WTC11 (cell line): ENCODE results near the gene SPTLC2. TPM values are rescaled to one million over a fixed set of nuclear protein-coding genes. Genes with fewer than 3 reads are reported as not detected.

Source experiments
- ATAC-seq: fragments of 200-7000 bp; cut with Tn5 transposase; 2 replicates; pipeline ENCODE4 v1.10.0; 2021; ENCODE audit warnings: mild to moderate bottlenecking, moderate library complexity
- CTCF ChIA-PET: fragments of 300-600 bp; sonication (Branson Sonifier 250); formaldehyde crosslinking; loops from one replicate; lab custom pipeline; 2021; ENCODE audit warnings: antibody characterized with exemption; lab: Charles Lee
- POLR2A ChIA-PET: fragments of 350-600 bp; sonication (Branson Sonifier 250); formaldehyde crosslinking; loops from one replicate; lab custom pipeline; 2021; ENCODE audit warnings: antibody characterized with exemption; lab: Charles Lee
- DNase-seq: peaks from one replicate; pipeline ENCODE4 v3.0.0; 2021; ENCODE audit warnings: low spot score
- H3K27ac Mint-ChIP-seq: 2 replicates; pipeline ENCODE4 v1.8.0; 2021; ENCODE audit warnings: mixed read lengths
- H3K27me3 Mint-ChIP-seq: 2 replicates; pipeline ENCODE4 v1.8.0; 2021; ENCODE audit warnings: low read depth, mild to moderate bottlenecking, moderate library complexity, mixed read lengths
- H3K36me3 Mint-ChIP-seq: 2 replicates; pipeline ENCODE4 v1.8.0; 2021; ENCODE audit warnings: mixed read lengths
- H3K4me1 Mint-ChIP-seq: 2 replicates; pipeline ENCODE4 v1.8.0; 2022; ENCODE audit warnings: mixed read lengths
- H3K4me3 Mint-ChIP-seq: 2 replicates; pipeline ENCODE4 v1.8.0; 2021; ENCODE audit warnings: mild to moderate bottlenecking, moderate library complexity, mixed read lengths
- H3K9me3 Mint-ChIP-seq: 2 replicates; pipeline ENCODE4 v1.8.0; 2021; ENCODE audit warnings: mixed read lengths
- ATF1 ChIP-seq: sonication (generic); formaldehyde crosslinking; IDR thresholded peaks from 2 replicates; pipeline ENCODE4 v1.8.1; 2023; ENCODE audit warnings: mild to moderate bottlenecking, moderate library complexity, missing genetic modification reagents
- ATF6 ChIP-seq: sonication (generic); formaldehyde crosslinking; IDR thresholded peaks from 2 replicates; pipeline ENCODE4 v1.8.1; 2023; ENCODE audit warnings: mild to moderate bottlenecking, missing genetic modification reagents
- CBFB ChIP-seq: sonication (generic); formaldehyde crosslinking; IDR thresholded peaks from 2 replicates; pipeline ENCODE4 v1.8.1; 2022; ENCODE audit warnings: mild to moderate bottlenecking, low read depth, missing genetic modification reagents
- FOXP1 ChIP-seq: sonication (generic); formaldehyde crosslinking; IDR thresholded peaks from 2 replicates; pipeline ENCODE4 v1.8.0; 2022; ENCODE audit warnings: missing genetic modification reagents, mild to moderate bottlenecking, moderate library complexity, borderline replicate concordance
- HMGA2 ChIP-seq: fragments of 250-450 bp; sonication (Bioruptor Pico); IDR thresholded peaks from 2 replicates; pipeline ENCODE4 v1.4.0; 2021; ENCODE audit warnings: mild to moderate bottlenecking, moderate library complexity
- JAZF1 ChIP-seq: fragments of 250-450 bp; sonication (Bioruptor Pico); IDR thresholded peaks from 2 replicates; pipeline ENCODE4 v1.9.0; 2021; ENCODE audit warnings: moderate library complexity, mild to moderate bottlenecking, inconsistent platforms
- KAT7 ChIP-seq: sonication (generic); formaldehyde crosslinking; IDR thresholded peaks from 2 replicates; pipeline ENCODE4 v1.8.1; 2023; ENCODE audit warnings: missing genetic modification reagents, mild to moderate bottlenecking, borderline replicate concordance
- NFYB ChIP-seq: sonication (generic); formaldehyde crosslinking; conservative IDR thresholded peaks from 2 replicates; pipeline ENCODE4 v1.8.0; 2022; ENCODE audit warnings: low read depth, missing genetic modification reagents
- PRDM15 ChIP-seq: sonication (generic); formaldehyde crosslinking; IDR thresholded peaks from 2 replicates; pipeline ENCODE4 v1.8.0; 2022; ENCODE audit warnings: missing genetic modification reagents
- SMAD4 ChIP-seq: sonication (generic); formaldehyde crosslinking; IDR thresholded peaks from 2 replicates; pipeline ENCODE4 v1.8.0; 2022; ENCODE audit warnings: mild to moderate bottlenecking, missing genetic modification reagents
- TP53 ChIP-seq: sonication (generic); formaldehyde crosslinking; IDR thresholded peaks from 2 replicates; pipeline ENCODE4 v1.8.1; 2023; ENCODE audit warnings: mild to moderate bottlenecking, missing genetic modification reagents
- ZNF138 ChIP-seq: sonication (generic); formaldehyde crosslinking; conservative IDR thresholded peaks from 2 replicates; pipeline ENCODE4 v1.8.1; 2022; ENCODE audit warnings: mild to moderate bottlenecking, moderate library complexity, missing genetic modification reagents
- ZNF671 ChIP-seq: fragments of 250-450 bp; sonication (Bioruptor Pico); IDR thresholded peaks from 2 replicates; pipeline ENCODE4 v1.8.0; 2021; ENCODE audit warnings: mild to moderate bottlenecking
- total RNA-seq: library from RNA; stranded (reverse); gene quantifications from 3 replicates; pipeline ENCODE4 v1.2.3, GENCODE V29; 2021
- TF ChIP-seq, protein P1 (sequence below): sonication (generic); formaldehyde crosslinking; IDR thresholded peaks from 2 replicates; pipeline ENCODE4 v1.8.1; 2023; ENCODE audit warnings: mild to moderate bottlenecking, missing genetic modification reagents, moderate library complexity
- TF ChIP-seq, protein P2 (sequence below): sonication (generic); formaldehyde crosslinking; IDR thresholded peaks from 2 replicates; pipeline ENCODE4 v1.8.1; 2023; ENCODE audit warnings: mild to moderate bottlenecking, missing genetic modification reagents
- TF ChIP-seq, protein P3 (sequence below): sonication (generic); formaldehyde crosslinking; IDR thresholded peaks from 2 replicates; pipeline ENCODE4 v1.8.0; 2022; ENCODE audit warnings: mild to moderate bottlenecking, missing genetic modification reagents
- TF ChIP-seq, protein P4 (sequence below): sonication (generic); formaldehyde crosslinking; IDR thresholded peaks from 2 replicates; pipeline ENCODE4 v1.8.0; 2022; ENCODE audit warnings: mild to moderate bottlenecking, missing genetic modification reagents
- TF ChIP-seq, protein P5 (sequence below): sonication (generic); formaldehyde crosslinking; conservative IDR thresholded peaks from 2 replicates; pipeline ENCODE4 v1.8.1; 2023; ENCODE audit warnings: mild to moderate bottlenecking, low read depth, missing genetic modification reagents, moderate library complexity

SPTLC2 gene
- total RNA-seq, 1 experiment from 2014 or later = 40.1 TPM

DNA sequence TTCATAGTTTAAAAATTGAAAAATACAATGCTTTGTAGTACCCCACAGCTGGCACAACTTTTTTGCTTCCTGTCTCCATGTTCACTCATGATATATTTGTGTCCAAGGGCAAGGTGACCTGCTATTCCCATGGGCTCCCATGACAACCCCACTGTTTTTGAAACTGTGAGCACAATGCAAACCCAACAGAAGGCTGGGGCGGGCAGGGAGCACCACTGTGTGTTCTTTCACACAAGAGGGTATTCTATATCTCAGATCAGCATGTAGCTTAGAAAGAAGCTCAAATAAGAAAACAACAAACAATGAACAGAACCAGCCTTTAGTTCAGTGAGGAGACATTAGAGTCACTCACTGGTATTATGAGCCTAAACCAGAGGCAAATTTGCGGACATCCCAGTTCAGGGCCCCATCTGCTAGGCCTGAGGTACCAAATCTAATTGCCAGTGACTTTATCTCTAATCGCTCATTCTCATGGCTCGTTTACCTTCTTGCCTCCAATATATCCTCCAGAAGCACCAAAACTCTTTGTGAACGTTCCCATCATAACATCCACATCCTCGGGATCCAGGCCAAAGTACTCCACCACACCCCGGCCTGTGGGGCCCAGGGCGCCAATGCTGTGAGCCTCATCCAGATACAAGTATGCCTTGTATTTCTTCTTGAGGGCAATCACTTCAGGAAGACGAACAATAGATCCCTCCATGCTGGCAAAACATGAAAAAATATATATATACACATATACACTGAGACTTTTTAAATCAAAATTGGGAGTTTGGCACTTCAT is 61.4 kb downstream of the SPTLC2 start:
- no peaks in the 10 kb centered on the region for H3K27me3 Mint-ChIP-seq
- CTCF ChIA-PET = no interaction called here
- DNase-seq (no peak), ATAC-seq (no peak)
- no peaks in the 10 kb centered on the region for H3K9me3 Mint-ChIP-seq
- H3K4me1 Mint-ChIP-seq = no peaks in the 10 kb centered on the region
- H3K4me3 Mint-ChIP-seq = no peak overlapping the region
- TF ChIP-seq NFYB (CRISPR knock-in tag) (no peak), ZNF671 (CRISPR knock-in tag) (no peak), ATF6 (CRISPR knock-in tag) (no peak), KAT7 (no peak), ZNF138 (no peak), TP53 (CRISPR knock-in tag) (no peak), JAZF1 (CRISPR knock-in tag) (no peak), SMAD4 (CRISPR knock-in tag) (no peak), HMGA2 (CRISPR knock-in tag) (no peak), CBFB (no peak), ATF1 (no peak), FOXP1 (CRISPR knock-in tag) (no peak), PRDM15 (CRISPR knock-in tag) (no peak)
- TF ChIP-seq, protein P1, sequence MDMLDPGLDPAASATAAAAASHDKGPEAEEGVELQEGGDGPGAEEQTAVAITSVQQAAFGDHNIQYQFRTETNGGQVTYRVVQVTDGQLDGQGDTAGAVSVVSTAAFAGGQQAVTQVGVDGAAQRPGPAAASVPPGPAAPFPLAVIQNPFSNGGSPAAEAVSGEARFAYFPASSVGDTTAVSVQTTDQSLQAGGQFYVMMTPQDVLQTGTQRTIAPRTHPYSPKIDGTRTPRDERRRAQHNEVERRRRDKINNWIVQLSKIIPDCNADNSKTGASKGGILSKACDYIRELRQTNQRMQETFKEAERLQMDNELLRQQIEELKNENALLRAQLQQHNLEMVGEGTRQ (CRISPR knock-in tag) = no peak
- TF ChIP-seq, protein P2, sequence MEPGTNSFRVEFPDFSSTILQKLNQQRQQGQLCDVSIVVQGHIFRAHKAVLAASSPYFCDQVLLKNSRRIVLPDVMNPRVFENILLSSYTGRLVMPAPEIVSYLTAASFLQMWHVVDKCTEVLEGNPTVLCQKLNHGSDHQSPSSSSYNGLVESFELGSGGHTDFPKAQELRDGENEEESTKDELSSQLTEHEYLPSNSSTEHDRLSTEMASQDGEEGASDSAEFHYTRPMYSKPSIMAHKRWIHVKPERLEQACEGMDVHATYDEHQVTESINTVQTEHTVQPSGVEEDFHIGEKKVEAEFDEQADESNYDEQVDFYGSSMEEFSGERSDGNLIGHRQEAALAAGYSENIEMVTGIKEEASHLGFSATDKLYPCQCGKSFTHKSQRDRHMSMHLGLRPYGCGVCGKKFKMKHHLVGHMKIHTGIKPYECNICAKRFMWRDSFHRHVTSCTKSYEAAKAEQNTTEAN = no peak
- TF ChIP-seq, protein P3, sequence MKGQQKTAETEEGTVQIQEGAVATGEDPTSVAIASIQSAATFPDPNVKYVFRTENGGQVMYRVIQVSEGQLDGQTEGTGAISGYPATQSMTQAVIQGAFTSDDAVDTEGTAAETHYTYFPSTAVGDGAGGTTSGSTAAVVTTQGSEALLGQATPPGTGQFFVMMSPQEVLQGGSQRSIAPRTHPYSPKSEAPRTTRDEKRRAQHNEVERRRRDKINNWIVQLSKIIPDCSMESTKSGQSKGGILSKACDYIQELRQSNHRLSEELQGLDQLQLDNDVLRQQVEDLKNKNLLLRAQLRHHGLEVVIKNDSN (CRISPR knock-in tag) = no peak
- TF ChIP-seq, protein P4, sequence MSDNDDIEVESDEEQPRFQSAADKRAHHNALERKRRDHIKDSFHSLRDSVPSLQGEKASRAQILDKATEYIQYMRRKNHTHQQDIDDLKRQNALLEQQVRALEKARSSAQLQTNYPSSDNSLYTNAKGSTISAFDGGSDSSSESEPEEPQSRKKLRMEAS = no peak
- TF ChIP-seq, protein P5, sequence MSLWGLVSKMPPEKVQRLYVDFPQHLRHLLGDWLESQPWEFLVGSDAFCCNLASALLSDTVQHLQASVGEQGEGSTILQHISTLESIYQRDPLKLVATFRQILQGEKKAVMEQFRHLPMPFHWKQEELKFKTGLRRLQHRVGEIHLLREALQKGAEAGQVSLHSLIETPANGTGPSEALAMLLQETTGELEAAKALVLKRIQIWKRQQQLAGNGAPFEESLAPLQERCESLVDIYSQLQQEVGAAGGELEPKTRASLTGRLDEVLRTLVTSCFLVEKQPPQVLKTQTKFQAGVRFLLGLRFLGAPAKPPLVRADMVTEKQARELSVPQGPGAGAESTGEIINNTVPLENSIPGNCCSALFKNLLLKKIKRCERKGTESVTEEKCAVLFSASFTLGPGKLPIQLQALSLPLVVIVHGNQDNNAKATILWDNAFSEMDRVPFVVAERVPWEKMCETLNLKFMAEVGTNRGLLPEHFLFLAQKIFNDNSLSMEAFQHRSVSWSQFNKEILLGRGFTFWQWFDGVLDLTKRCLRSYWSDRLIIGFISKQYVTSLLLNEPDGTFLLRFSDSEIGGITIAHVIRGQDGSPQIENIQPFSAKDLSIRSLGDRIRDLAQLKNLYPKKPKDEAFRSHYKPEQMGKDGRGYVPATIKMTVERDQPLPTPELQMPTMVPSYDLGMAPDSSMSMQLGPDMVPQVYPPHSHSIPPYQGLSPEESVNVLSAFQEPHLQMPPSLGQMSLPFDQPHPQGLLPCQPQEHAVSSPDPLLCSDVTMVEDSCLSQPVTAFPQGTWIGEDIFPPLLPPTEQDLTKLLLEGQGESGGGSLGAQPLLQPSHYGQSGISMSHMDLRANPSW (CRISPR knock-in tag) = no peak
- H3K36me3 Mint-ChIP-seq = peaks cover 43% of the 10 kb centered on the region
- POLR2A ChIA-PET = no interaction called here
- no peak overlapping the region; the same call in 1 of the 2 replicates for H3K27ac Mint-ChIP-seq
